ENCODE results near the gene BPIFA3. TPM values are rescaled to one million over a fixed set of nuclear protein-coding genes. Genes with fewer than 3 reads are reported as not detected.

BPIFA3 gene
- total and polyA plus RNA-seq, 9 of the 15 experiments (the other 6 are each of a cell fraction or from before 2014, with no cell fraction given): not detected

GRCh38 chr20:33257237-33257636 lies 40.1 kb downstream of the BPIFA3 start (continued):
- TF ChIP-seq THRB (CRISPR knock-in tag; conservative IDR thresholded peaks at IDR 0.05): no peak
- TF ChIP-seq HLTF (IDR thresholded peaks at IDR 0.05): no peak
- no peak for TF ChIP-seq ZNF354B (CRISPR knock-in tag; IDR thresholded peaks at IDR 0.05)
- TF ChIP-seq MITF (IDR thresholded peaks at IDR 0.05): peak; percentile 57; the same call in 1 of the 2 replicates
- 0 out of 2 replicates have a peak, but pooled peaks have one; percentile 53 for TF ChIP-seq RAD51 (IDR thresholded peaks at IDR 0.05; ENCODE audit: borderline replicate concordance, low read depth)
- no peak for TF ChIP-seq MCM5 (IDR thresholded peaks at IDR 0.05; ENCODE audit: low read depth)
- peak; percentile 12; the same call in 1 of the 2 replicates for TF ChIP-seq TFAP4 (CRISPR knock-in tag; IDR thresholded peaks at IDR 0.05; ENCODE audit: borderline replicate concordance)
- no peak for TF ChIP-seq DEAF1 (CRISPR knock-in tag; IDR thresholded peaks at IDR 0.05)
- no peak for TF ChIP-seq SRSF1 (IDR thresholded peaks at IDR 0.05; ENCODE audit: low read depth, low read length)
- TF ChIP-seq DPF2 (IDR thresholded peaks at IDR 0.05): peak; percentile 68
- no peak for TF ChIP-seq SREBF1 (IDR thresholded peaks at IDR 0.05; ENCODE audit: borderline replicate concordance, low read depth, low read length)
- TF ChIP-seq NR4A1 (CRISPR knock-in tag; IDR thresholded peaks at IDR 0.05): no peak
- TF ChIP-seq NR4A1 (tag; IDR thresholded peaks at IDR 0.05): 0 out of 2 replicates have a peak, but pooled peaks have one; percentile 29
- TF ChIP-seq USF2 (CRISPR knock-in tag; IDR thresholded peaks at IDR 0.05): peak; percentile 71
- TF ChIP-seq MTA2 (IDR thresholded peaks at IDR 0.05; ENCODE audit: low read depth): peak; percentile 44; the same call in 1 of the 2 replicates
- peak; percentile 63 for TF ChIP-seq JUNB (CRISPR knock-in tag; conservative IDR thresholded peaks at IDR 0.05)
- no peak for TF ChIP-seq ZNF445 (CRISPR knock-in tag; IDR thresholded peaks at IDR 0.05; ENCODE audit: low read depth)
- no peak for TF ChIP-seq DACH1 (IDR thresholded peaks at IDR 0.05; ENCODE audit: partially characterized antibody)
- TF ChIP-seq ZNF511 (CRISPR knock-in tag; IDR thresholded peaks at IDR 0.05): no peak
- no peak; the same call in 1 of the 2 replicates for TF ChIP-seq GATA2 (CRISPR knock-in tag; IDR thresholded peaks at IDR 0.05)
- TF ChIP-seq HMG20B (CRISPR knock-in tag; IDR thresholded peaks at IDR 0.05): no peak
- TF ChIP-seq PTBP1 (IDR thresholded peaks at IDR 0.05; ENCODE audit: low read depth, low read length): no peak
- TF ChIP-seq IRF2 (CRISPR knock-in tag; IDR thresholded peaks at IDR 0.05): no peak
- peak; percentile 51; the same call in 1 of the 2 replicates for TF ChIP-seq EHMT2 (IDR thresholded peaks at IDR 0.05)
- no peak for TF ChIP-seq CTBP1 (IDR thresholded peaks at IDR 0.05; ENCODE audit: borderline replicate concordance)
- TF ChIP-seq RBM39 (optimal IDR thresholded peaks at IDR 0.05; ENCODE audit: low read depth, low read length): no peak

Data from K562 (cell line).